ENCODE results near the gene DAPK1. TPM values are rescaled to one million over a fixed set of nuclear protein-coding genes. Genes with fewer than 3 reads are reported as not detected.

Gene DAPK1
- total and polyA plus RNA-seq, 8 donors = 9.0 to 88.7 (median 50.7) TPM

GRCh38 chr9:87681271-87682061, 183.8 kb downstream of the DAPK1 start:
- H3K27ac ChIP-seq = no peak overlapping the region
- TF ChIP-seq POLR2AphosphoS5 (IDR thresholded peaks at IDR 0.05) (no peak), EP300 (IDR thresholded peaks at IDR 0.05) (no peak), POLR2A (IDR thresholded peaks at IDR 0.05) (no peak), CTCF (IDR thresholded peaks at IDR 0.05) (no peak)
- H3K4me3 ChIP-seq = no peak overlapping the region
- peaks cover 6 to 44% (median 34%) of the 10 kb centered on the region in 4 donors for H3K36me3 ChIP-seq
- DNase-seq = no peak
- H3K4me1 ChIP-seq = peaks cover under 1 to 39% (median 19%) of the 10 kb centered on the region in 4 donors
- H3K9me3 ChIP-seq = no peaks in the 10 kb centered on the region
- WGBS, 5 donors = 92 to 95% (median 92%) methylated on average over 11 of the region's 11 CpGs
- intact Hi-C loops (cut with DNase I; ENCODE audit: low total_unique reads) = loop anchor here (10.0 kb wide), 1 partner anchor 133 kb away; no protein-coding TSS in a partner anchor
- no peaks in the 10 kb centered on the region for H3K27me3 ChIP-seq

- H3K9me3 ChIP-seq = no peaks in the 10 kb centered on the region
- no peak for TF ChIP-seq POLR2A (IDR thresholded peaks at IDR 0.05)
- TF ChIP-seq POLR2AphosphoS5 (IDR thresholded peaks at IDR 0.05) = no peak
- no peak for TF ChIP-seq CTCF (IDR thresholded peaks at IDR 0.05)
- no peak for TF ChIP-seq EP300 (IDR thresholded peaks at IDR 0.05)
- DNase-seq = no peak
- no peak overlapping the region for H3K4me3 ChIP-seq
- intact Hi-C loops (cut with DNase I; ENCODE audit: low total_unique reads) = loop anchor here (10.0 kb wide), 1 partner anchor 133 kb away; no protein-coding TSS in a partner anchor
- WGBS, 5 donors = 64 to 74% (median 68%) methylated on average over 4 of the region's 4 CpGs
- peaks cover 6 to 50% (median 41%) of the 10 kb centered on the region in 4 donors for H3K36me3 ChIP-seq
- no peaks in the 10 kb centered on the region for H3K27me3 ChIP-seq
- H3K4me1 ChIP-seq = peaks cover 0 to 33% (median 14%) of the 10 kb centered on the region in 4 donors
- no peak overlapping the region for H3K27ac ChIP-seq
Observed at GRCh38 chr9:87682085-87682484, 184.4 kb downstream of the DAPK1 start.

GRCh38 chr9:87682618-87683017, 185.0 kb downstream of the DAPK1 start:
- H3K9me3 ChIP-seq = no peaks in the 10 kb centered on the region
- peaks cover 6 to 52% (median 43%) of the 10 kb centered on the region in 4 donors for H3K36me3 ChIP-seq
- H3K4me3 ChIP-seq = no peak overlapping the region
- peaks cover 0 to 29% (median 12%) of the 10 kb centered on the region in 4 donors for H3K4me1 ChIP-seq
- 44 to 72% (median 60%) methylated on average over 4 of the region's 4 CpGs for WGBS, 5 donors
- H3K27me3 ChIP-seq = no peaks in the 10 kb centered on the region
- peak in 1 of 2 donors; percentile 44 for DNase-seq
- TF ChIP-seq POLR2AphosphoS5 (IDR thresholded peaks at IDR 0.05) (no peak), CTCF (IDR thresholded peaks at IDR 0.05) (no peak), POLR2A (IDR thresholded peaks at IDR 0.05) (no peak), EP300 (IDR thresholded peaks at IDR 0.05) (no peak)
- intact Hi-C loops (cut with DNase I; ENCODE audit: low total_unique reads) = loop anchor here (10.0 kb wide), 1 partner anchor 132 kb away; no protein-coding TSS in a partner anchor
- no peak overlapping the region for H3K27ac ChIP-seq

GRCh38 chr9:87683751-87684626, 186.3 kb downstream of the DAPK1 start:
- 77 to 88% (median 84%) methylated on average over 8 to 24 of the region's 24 CpGs for WGBS, 5 donors
- intact Hi-C loops (cut with DNase I; ENCODE audit: low total_unique reads) = loop anchor here (10.0 kb wide), 1 partner anchor 131 kb away; no protein-coding TSS in a partner anchor
- DNase-seq = no peak
- Histone ChIP-seq H3K4me3 (no peak overlapping the region), H3K27me3 (no peaks in the 10 kb centered on the region), H3K9me3 (no peaks in the 10 kb centered on the region), H3K36me3 (peaks cover 6 to 52% (median 46%) of the 10 kb centered on the region in 4 donors), H3K27ac (peak overlapping the region in 1 of 5 donors; percentile 34), H3K4me1 (peaks cover 0 to 25% (median 7%) of the 10 kb centered on the region in 4 donors)
- TF ChIP-seq EP300 (IDR thresholded peaks at IDR 0.05) = no peak
- no peak for TF ChIP-seq POLR2AphosphoS5 (IDR thresholded peaks at IDR 0.05)
- no peak for TF ChIP-seq POLR2A (IDR thresholded peaks at IDR 0.05)
- TF ChIP-seq CTCF (IDR thresholded peaks at IDR 0.05) = no peak

All from stomach (tissue), 9 donors.